ENCODE results near the gene FRY. TPM values are rescaled to one million over a fixed set of nuclear protein-coding genes. Genes with fewer than 3 reads are reported as not detected.
"Not testable (repeated sequence)": the region's sequence is repeated elsewhere in the genome, so short reads cannot be mapped to it uniquely, and the experiment has no call there.

The FRY gene
- total and polyA plus RNA-seq, 2 donors, result 45.9 to 61.4 TPM

GRCh38 chr13:32039528-32039927, 8.0 kb downstream of the FRY start:
- Histone ChIP-seq H3K4me1 (ENCODE audit: insufficient read depth) (peaks cover 2% of the 10 kb centered on the region), H3K4me3 (ENCODE audit: low read depth, low read length) (no peak overlapping the region), H3K36me3 (ENCODE audit: insufficient read depth) (no peaks in the 10 kb centered on the region), H3K27ac (ENCODE audit: low read depth) (no peak overlapping the region)
- WGBS, result 83% methylated on average over 1 of the region's 1 CpG
- no peak for DNase-seq (ENCODE audit: extremely low spot score)

- peaks cover 2% of the 10 kb centered on the region for H3K4me1 ChIP-seq (ENCODE audit: insufficient read depth)
- 81% methylated on average over 3 of the region's 3 CpGs for WGBS
- H3K27ac ChIP-seq (ENCODE audit: low read depth), result no peak overlapping the region
Observed at GRCh38 chr13:32040052-32040642, 8.6 kb downstream of the FRY start.

GRCh38 chr13:32040689-32041088, 9.1 kb downstream of the FRY start:
- Histone ChIP-seq H3K27ac (ENCODE audit: low read depth) (no peak overlapping the region), H3K4me1 (ENCODE audit: insufficient read depth) (peaks cover 2% of the 10 kb centered on the region), H3K36me3 (ENCODE audit: insufficient read depth) (no peaks in the 10 kb centered on the region), H3K4me3 (ENCODE audit: low read depth, low read length) (no peak overlapping the region)
- WGBS, result 80% methylated on average over 3 of the region's 3 CpGs
- no peak for DNase-seq (ENCODE audit: extremely low spot score)

More at GRCh38 chr13:32040052-32040642, 8.6 kb downstream of the FRY start:
- Histone ChIP-seq H3K4me3 (ENCODE audit: low read depth, low read length) (no peak overlapping the region), H3K36me3 (ENCODE audit: insufficient read depth) (no peaks in the 10 kb centered on the region)
- DNase-seq (ENCODE audit: extremely low spot score), result no peak

GRCh38 chr13:32041429-32041828, 9.9 kb downstream of the FRY start:
- Histone ChIP-seq H3K27ac (ENCODE audit: low read depth) (no peak overlapping the region), H3K4me3 (ENCODE audit: low read depth, low read length) (no peak overlapping the region), H3K36me3 (ENCODE audit: insufficient read depth) (no peaks in the 10 kb centered on the region), H3K4me1 (ENCODE audit: insufficient read depth) (peaks cover 2% of the 10 kb centered on the region)
- 91% methylated on average over 5 of the region's 5 CpGs for WGBS
- DNase-seq (ENCODE audit: extremely low spot score), result no peak

- H3K4me3 ChIP-seq (ENCODE audit: low read depth, low read length), result no peak overlapping the region
- H3K36me3 ChIP-seq (ENCODE audit: insufficient read depth), result no peaks in the 10 kb centered on the region
- H3K4me1 ChIP-seq (ENCODE audit: insufficient read depth), result no peaks in the 10 kb centered on the region
- H3K27ac ChIP-seq (ENCODE audit: low read depth), result no peak overlapping the region
- DNase-seq (ENCODE audit: extremely low spot score), result no peak
Observed at GRCh38 chr13:32042551-32042950, 11.0 kb downstream of the FRY start.

GRCh38 chr13:32044446-32044845, 12.9 kb downstream of the FRY start:
- 93% methylated on average over 1 of the region's 1 CpG for WGBS

GRCh38 chr13:32045537-32045936, 14.0 kb downstream of the FRY start:
- H3K4me3 ChIP-seq (ENCODE audit: low read depth, low read length), result no peak overlapping the region
- no peak overlapping the region for H3K27ac ChIP-seq (ENCODE audit: low read depth)
- no peak for DNase-seq (ENCODE audit: extremely low spot score)
- 97% methylated on average over 3 of the region's 3 CpGs for WGBS
- no peaks in the 10 kb centered on the region for H3K36me3 ChIP-seq (ENCODE audit: insufficient read depth)
- H3K4me1 ChIP-seq (ENCODE audit: insufficient read depth), result no peaks in the 10 kb centered on the region

More at GRCh38 chr13:32044446-32044845, 12.9 kb downstream of the FRY start:
- H3K4me3 ChIP-seq (ENCODE audit: low read depth, low read length), result no peak overlapping the region
- no peak overlapping the region for H3K27ac ChIP-seq (ENCODE audit: low read depth)
- no peaks in the 10 kb centered on the region for H3K4me1 ChIP-seq (ENCODE audit: insufficient read depth)
- no peaks in the 10 kb centered on the region for H3K36me3 ChIP-seq (ENCODE audit: insufficient read depth)
- no peak for DNase-seq (ENCODE audit: extremely low spot score)

GRCh38 chr13:32045982-32046785, 14.6 kb downstream of the FRY start:
- Histone ChIP-seq H3K27ac (ENCODE audit: low read depth) (no peak overlapping the region), H3K36me3 (ENCODE audit: insufficient read depth) (no peaks in the 10 kb centered on the region), H3K4me3 (ENCODE audit: low read depth, low read length) (no peak overlapping the region), H3K4me1 (ENCODE audit: insufficient read depth) (no peaks in the 10 kb centered on the region)
- WGBS, result 31% methylated on average over 4 of the region's 4 CpGs
- no peak for DNase-seq (ENCODE audit: extremely low spot score)

GRCh38 chr13:32047088-32047487, 15.5 kb downstream of the FRY start:
- DNase-seq (ENCODE audit: extremely low spot score), result no peak
- H3K4me3 ChIP-seq (ENCODE audit: low read depth, low read length), result no peak overlapping the region
- H3K4me1 ChIP-seq (ENCODE audit: insufficient read depth), result no peaks in the 10 kb centered on the region
- H3K27ac ChIP-seq (ENCODE audit: low read depth), result no peak overlapping the region
- no peaks in the 10 kb centered on the region for H3K36me3 ChIP-seq (ENCODE audit: insufficient read depth)

- Histone ChIP-seq H3K4me3 (ENCODE audit: low read depth, low read length) (no peak overlapping the region), H3K36me3 (ENCODE audit: insufficient read depth) (no peaks in the 10 kb centered on the region), H3K4me1 (ENCODE audit: insufficient read depth) (no peaks in the 10 kb centered on the region), H3K27ac (ENCODE audit: low read depth) (no peak overlapping the region)
- WGBS, result 88% methylated on average over 5 of the region's 5 CpGs
- no peak for DNase-seq (ENCODE audit: extremely low spot score)
Observed at GRCh38 chr13:32047793-32048192, 16.2 kb downstream of the FRY start.

- no peak overlapping the region for H3K4me3 ChIP-seq (ENCODE audit: low read depth, low read length)
- DNase-seq (ENCODE audit: extremely low spot score), result no peak
- H3K27ac ChIP-seq (ENCODE audit: low read depth), result no peak overlapping the region
- no peaks in the 10 kb centered on the region for H3K36me3 ChIP-seq (ENCODE audit: insufficient read depth)
- H3K4me1 ChIP-seq (ENCODE audit: insufficient read depth), result no peaks in the 10 kb centered on the region
Observed at GRCh38 chr13:32048816-32049215, 17.2 kb downstream of the FRY start.

- no peak for DNase-seq (ENCODE audit: extremely low spot score)
- no peak overlapping the region for H3K4me3 ChIP-seq (ENCODE audit: low read depth, low read length)
- H3K36me3 ChIP-seq (ENCODE audit: insufficient read depth), result no peaks in the 10 kb centered on the region
- 77% methylated on average over 4 of the region's 4 CpGs for WGBS
- no peaks in the 10 kb centered on the region for H3K4me1 ChIP-seq (ENCODE audit: insufficient read depth)
- no peak overlapping the region for H3K27ac ChIP-seq (ENCODE audit: low read depth)
Observed at GRCh38 chr13:32051156-32051555, 19.6 kb downstream of the FRY start.

GRCh38 chr13:32056316-32056715, 24.7 kb downstream of the FRY start:
- DNase-seq (ENCODE audit: extremely low spot score), result no peak
- Histone ChIP-seq H3K27ac (ENCODE audit: low read depth) (no peak overlapping the region), H3K4me1 (ENCODE audit: insufficient read depth) (no peaks in the 10 kb centered on the region), H3K36me3 (ENCODE audit: insufficient read depth) (no peaks in the 10 kb centered on the region), H3K4me3 (ENCODE audit: low read depth, low read length) (no peak overlapping the region)

- not testable (repeated sequence) for H3K4me1 ChIP-seq (ENCODE audit: insufficient read depth); H3K4me3 ChIP-seq (ENCODE audit: low read depth, low read length); H3K36me3 ChIP-seq (ENCODE audit: insufficient read depth); DNase-seq (ENCODE audit: extremely low spot score); H3K27ac ChIP-seq (ENCODE audit: low read depth)
- 95% methylated on average over 6 of the region's 6 CpGs for WGBS
Observed at GRCh38 chr13:32057325-32057724, 25.8 kb downstream of the FRY start.
